ENCODE measurements around the gene DPEP3.

The DPEP3 gene

DNA sequence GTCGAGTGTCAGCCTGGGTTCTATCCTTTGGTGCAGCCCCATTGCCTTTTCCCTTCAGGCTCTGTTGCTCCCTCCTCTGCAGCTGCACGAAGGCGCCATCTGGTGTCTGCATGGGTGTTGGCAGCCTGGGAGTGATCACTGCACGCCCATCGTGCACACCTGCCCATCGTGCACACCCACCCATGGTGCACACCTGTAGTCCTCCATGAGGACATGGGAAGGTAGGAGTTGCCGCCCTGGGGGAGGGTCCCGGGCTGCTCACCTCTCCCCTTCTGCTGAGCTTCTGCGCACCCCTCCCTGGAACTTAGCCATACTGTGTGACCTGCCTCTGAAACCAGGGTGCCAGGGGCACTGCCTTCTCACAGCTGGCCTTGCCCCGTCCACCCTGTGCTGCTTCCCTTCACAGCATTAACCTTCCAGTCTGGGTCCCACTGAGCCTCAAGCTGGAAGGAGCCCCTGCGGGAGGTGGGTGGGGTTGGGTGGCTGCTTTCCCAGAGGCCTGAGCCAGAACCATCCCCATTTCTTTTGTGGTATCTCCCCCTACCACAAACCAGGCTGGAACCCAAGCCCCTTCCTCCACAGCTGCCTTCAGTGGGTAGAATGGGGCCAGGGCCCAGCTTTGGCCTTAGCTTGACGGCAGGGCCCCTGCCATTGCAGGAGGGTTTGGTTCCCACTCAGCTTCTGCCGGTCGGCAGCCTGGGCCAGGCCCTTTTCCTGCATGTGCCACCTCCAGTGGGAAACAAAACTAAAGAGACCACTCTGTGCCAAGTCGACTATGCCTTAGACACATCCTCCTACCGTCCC, 51.5 kb downstream of the DPEP3 start:
- peak; percentile 72 for DNase-seq

GRCh38 chr16:67928147-67928546, 52.2 kb downstream of the DPEP3 start:
- DNase-seq, result no peak

GRCh38 chr16:67927131-67927941, 53.0 kb downstream of the DPEP3 start:
- no peak for DNase-seq

DNA sequence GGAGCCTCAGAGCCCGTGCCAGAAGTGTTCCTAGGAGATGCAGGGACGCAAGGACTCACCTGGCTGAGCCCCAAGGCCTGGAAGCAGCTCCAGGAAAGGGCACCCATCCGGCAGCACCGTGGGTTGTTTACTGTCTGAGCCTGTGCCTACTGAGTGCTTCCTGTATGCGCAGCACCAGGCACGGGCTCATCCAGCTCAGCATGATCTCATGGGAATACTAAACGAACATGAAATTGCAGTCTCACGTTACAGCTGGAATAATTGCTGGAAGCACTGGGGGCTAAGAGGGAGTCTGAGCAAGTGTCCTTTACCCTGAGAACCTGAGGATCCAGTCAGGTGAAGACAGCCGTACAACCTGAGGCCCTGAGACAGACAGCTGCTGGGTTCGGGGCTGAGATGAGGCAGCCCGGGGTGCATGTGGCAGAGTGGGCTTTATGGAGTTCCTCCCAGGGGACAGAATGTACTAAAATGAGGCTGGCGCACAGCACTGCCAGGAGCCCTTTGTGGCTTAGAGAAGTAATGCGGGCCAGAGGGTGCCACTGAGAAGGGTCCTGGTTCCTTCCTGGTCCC, 54.0 kb downstream of the DPEP3 start:
- DNase-seq, result no peak
